ENCODE data around the gene TNRC6C. TPM values are rescaled to one million over a fixed set of nuclear protein-coding genes. Genes with fewer than 3 reads are reported as not detected.
"Not testable (repeated sequence)": the region's sequence is repeated elsewhere in the genome, so short reads cannot be mapped to it uniquely, and the experiment has no call there.

Gene TNRC6C
- total RNA-seq, 1 experiment from 2014 or later, result 9.6 TPM

- no peaks in the 10 kb centered on the region for H3K36me3 ChIP-seq
- no peaks in the 10 kb centered on the region for H3K4me1 ChIP-seq (replicated peaks)
- H3K27me3 ChIP-seq (replicated peaks), result peaks cover 59% of the 10 kb centered on the region
- no peak overlapping the region for H3K27ac ChIP-seq
- no peak for DNase-seq (ENCODE audit: low read depth in 1 of 2, low spot score in 2 of 2)
- H3K9me3 ChIP-seq (replicated peaks), result no peaks in the 10 kb centered on the region; the same call in 1 of the 2 replicates
- H3K4me3 ChIP-seq, result no peak overlapping the region
Measured at GRCh38 chr17:77925831-77926543, 32.5 kb upstream of the TNRC6C start.

GRCh38 chr17:77926981-77927380, 31.5 kb upstream of the TNRC6C start:
- no peaks in the 10 kb centered on the region; the same call in 1 of the 2 replicates for H3K9me3 ChIP-seq (replicated peaks)
- H3K27me3 ChIP-seq (replicated peaks), result peaks cover 56% of the 10 kb centered on the region
- H3K4me3 ChIP-seq, result no peak overlapping the region
- no peak for DNase-seq (ENCODE audit: low read depth in 1 of 2, low spot score in 2 of 2)
- no peak overlapping the region for H3K27ac ChIP-seq
- H3K36me3 ChIP-seq, result no peaks in the 10 kb centered on the region
- no peaks in the 10 kb centered on the region for H3K4me1 ChIP-seq (replicated peaks)

- DNase-seq (ENCODE audit: low read depth in 1 of 2, low spot score in 2 of 2), result no peak
- Histone ChIP-seq H3K27me3 (replicated peaks) (peaks cover 53% of the 10 kb centered on the region), H3K4me1 (replicated peaks) (no peaks in the 10 kb centered on the region), H3K4me3 (no peak overlapping the region), H3K9me3 (replicated peaks) (no peaks in the 10 kb centered on the region; the same call in 1 of the 2 replicates), H3K27ac (no peak overlapping the region), H3K36me3 (no peaks in the 10 kb centered on the region)
Measured at GRCh38 chr17:77927777-77928518, 30.6 kb upstream of the TNRC6C start.

- H3K4me3 ChIP-seq, result no peak overlapping the region
- DNase-seq (ENCODE audit: low read depth in 1 of 2, low spot score in 2 of 2), result no peak
- no peaks in the 10 kb centered on the region for H3K36me3 ChIP-seq
- no peaks in the 10 kb centered on the region; the same call in 1 of the 2 replicates for H3K9me3 ChIP-seq (replicated peaks)
- no peaks in the 10 kb centered on the region for H3K4me1 ChIP-seq (replicated peaks)
- peaks cover 50% of the 10 kb centered on the region for H3K27me3 ChIP-seq (replicated peaks)
- no peak overlapping the region for H3K27ac ChIP-seq
Measured at GRCh38 chr17:77928519-77929179, 29.9 kb upstream of the TNRC6C start.

- Histone ChIP-seq H3K9me3 (replicated peaks) (no peaks in the 10 kb centered on the region; the same call in 1 of the 2 replicates), H3K27ac (no peak overlapping the region), H3K36me3 (no peaks in the 10 kb centered on the region), H3K27me3 (replicated peaks) (peaks cover 46% of the 10 kb centered on the region), H3K4me1 (replicated peaks) (no peaks in the 10 kb centered on the region), H3K4me3 (no peak overlapping the region)
- DNase-seq (ENCODE audit: low read depth in 1 of 2, low spot score in 2 of 2), result no peak
Measured at GRCh38 chr17:77929180-77929564, 29.3 kb upstream of the TNRC6C start.

GRCh38 chr17:77929871-77930436, 28.5 kb upstream of the TNRC6C start:
- H3K27ac ChIP-seq, result no peak overlapping the region
- peaks cover 39% of the 10 kb centered on the region for H3K27me3 ChIP-seq (replicated peaks)
- H3K36me3 ChIP-seq, result no peaks in the 10 kb centered on the region
- no peak for DNase-seq (ENCODE audit: low read depth in 1 of 2, low spot score in 2 of 2)
- H3K9me3 ChIP-seq (replicated peaks), result no peaks in the 10 kb centered on the region; the same call in 1 of the 2 replicates
- no peak overlapping the region for H3K4me3 ChIP-seq
- no peaks in the 10 kb centered on the region for H3K4me1 ChIP-seq (replicated peaks)

- Histone ChIP-seq H3K4me3 (no peak overlapping the region), H3K36me3 (no peaks in the 10 kb centered on the region), H3K27me3 (replicated peaks) (peaks cover 30% of the 10 kb centered on the region)
Measured at GRCh38 chr17:77930780-77931768, 27.4 kb upstream of the TNRC6C start.

GRCh38 chr17:77933777-77934398, 24.6 kb upstream of the TNRC6C start:
- H3K27ac ChIP-seq, result no peak overlapping the region
- H3K4me1 ChIP-seq (replicated peaks), result no peaks in the 10 kb centered on the region
- no peaks in the 10 kb centered on the region for H3K36me3 ChIP-seq
- H3K4me3 ChIP-seq, result no peak overlapping the region
- no peak for DNase-seq (ENCODE audit: low read depth in 1 of 2, low spot score in 2 of 2)
- peaks cover 15% of the 10 kb centered on the region for H3K27me3 ChIP-seq (replicated peaks)
- no peaks in the 10 kb centered on the region; the same call in 1 of the 2 replicates for H3K9me3 ChIP-seq (replicated peaks)

More at GRCh38 chr17:77930780-77931768, 27.4 kb upstream of the TNRC6C start:
- no peak for DNase-seq (ENCODE audit: low read depth in 1 of 2, low spot score in 2 of 2)
- Histone ChIP-seq H3K9me3 (replicated peaks) (no peaks in the 10 kb centered on the region; the same call in 1 of the 2 replicates), H3K27ac (no peak overlapping the region), H3K4me1 (replicated peaks) (no peaks in the 10 kb centered on the region)

GRCh38 chr17:77935121-77935571, 23.4 kb upstream of the TNRC6C start:
- Histone ChIP-seq H3K27ac (no peak overlapping the region), H3K4me1 (replicated peaks) (no peaks in the 10 kb centered on the region), H3K4me3 (no peak overlapping the region), H3K9me3 (replicated peaks) (no peaks in the 10 kb centered on the region), H3K27me3 (replicated peaks) (peaks cover 6% of the 10 kb centered on the region), H3K36me3 (no peaks in the 10 kb centered on the region)
- no peak for DNase-seq (ENCODE audit: low read depth in 1 of 2, low spot score in 2 of 2)

- not testable (repeated sequence) for H3K4me3 ChIP-seq; H3K4me1 ChIP-seq (replicated peaks); H3K27ac ChIP-seq; H3K36me3 ChIP-seq; H3K9me3 ChIP-seq (replicated peaks); DNase-seq (ENCODE audit: low read depth in 1 of 2, low spot score in 2 of 2)
- peaks cover 12% of the 10 kb centered on the region for H3K27me3 ChIP-seq (replicated peaks)
Measured at GRCh38 chr17:77935744-77936143, 22.8 kb upstream of the TNRC6C start.

- Histone ChIP-seq H3K27me3 (replicated peaks) (peaks cover 15% of the 10 kb centered on the region; the same call in 1 of the 2 replicates), H3K27ac (no peak overlapping the region), H3K9me3 (replicated peaks) (no peaks in the 10 kb centered on the region), H3K36me3 (no peaks in the 10 kb centered on the region), H3K4me1 (replicated peaks) (no peaks in the 10 kb centered on the region), H3K4me3 (no peak overlapping the region)
- no peak for DNase-seq (ENCODE audit: low read depth in 1 of 2, low spot score in 2 of 2)
Measured at GRCh38 chr17:77936881-77937280, 21.6 kb upstream of the TNRC6C start.

GRCh38 chr17:77941004-77941403, 17.5 kb upstream of the TNRC6C start:
- H3K4me1 ChIP-seq (replicated peaks), result peaks cover 21% of the 10 kb centered on the region
- no peak overlapping the region for H3K27ac ChIP-seq
- peaks cover 10% of the 10 kb centered on the region; the same call in 1 of the 2 replicates for H3K27me3 ChIP-seq (replicated peaks)
- H3K9me3 ChIP-seq (replicated peaks), result no peaks in the 10 kb centered on the region
- H3K36me3 ChIP-seq, result no peaks in the 10 kb centered on the region
- no peak for DNase-seq (ENCODE audit: low read depth in 1 of 2, low spot score in 2 of 2)
- H3K4me3 ChIP-seq, result no peak overlapping the region
